Measurements from ENCODE around the gene UBR3. TPM values are rescaled to one million over a fixed set of nuclear protein-coding genes. Genes with fewer than 3 reads are reported as not detected.

The UBR3 gene
- total and polyA plus RNA-seq, 10 donors, result 7.2 to 119 (median 54.3) TPM

DNA sequence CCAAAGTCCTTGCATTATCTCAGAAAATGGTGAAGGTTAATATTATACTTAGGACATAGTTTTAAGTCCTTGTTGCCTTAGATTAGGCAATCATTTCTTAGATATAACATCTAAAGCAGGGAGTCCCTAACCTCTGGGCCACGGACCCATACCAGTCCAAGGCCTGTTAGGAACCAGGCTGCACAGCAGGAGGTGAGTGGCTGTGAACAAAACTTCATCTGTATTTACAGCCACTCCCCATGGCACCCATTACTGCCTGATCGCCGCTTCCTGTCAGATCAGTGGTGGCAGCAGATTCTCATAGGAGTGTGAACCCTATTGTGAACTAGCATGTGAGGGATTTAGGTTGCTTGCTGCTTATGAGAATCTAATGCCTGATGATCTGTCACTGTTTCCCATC is 264.2 kb downstream of the UBR3 start:
- intact Hi-C loops (cut with DNase I; ENCODE audit: low total_unique reads), result no loop called here
- DNase-seq, result no peak

DNA sequence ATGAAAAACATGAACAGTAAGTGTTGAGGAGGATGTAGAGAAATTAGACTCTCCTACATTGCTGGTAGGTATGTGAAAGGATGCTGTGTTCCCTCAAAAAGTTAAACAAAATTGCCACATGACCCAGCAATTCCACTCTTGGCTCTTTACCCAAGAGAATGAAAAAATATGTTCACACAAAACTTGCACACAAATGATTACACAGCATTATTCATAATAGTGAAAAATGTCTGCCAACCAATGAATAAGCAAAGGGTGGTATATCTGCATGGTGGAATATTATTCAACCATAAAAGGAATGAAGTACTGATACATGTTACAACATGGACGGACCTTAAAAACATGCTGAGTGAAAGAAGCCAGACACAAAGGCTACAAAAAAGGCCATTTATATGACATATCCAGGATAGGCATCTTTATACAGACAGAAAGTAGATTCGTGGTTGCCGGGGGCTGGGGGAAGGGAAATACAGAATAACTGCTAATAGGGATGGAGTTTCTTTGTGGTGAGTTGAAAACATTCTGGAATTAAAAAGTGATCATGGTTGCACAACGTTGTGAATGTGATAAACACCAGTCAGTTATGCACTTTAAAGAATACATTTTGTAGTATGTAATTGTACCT is 265.3 kb downstream of the UBR3 start:
- 83 to 94% (median 89%) methylated on average over 4 of the region's 4 CpGs for WGBS, 5 donors
- intact Hi-C loops (cut with DNase I; ENCODE audit: low total_unique reads), result no loop called here
- no peak for DNase-seq
- Histone ChIP-seq H3K36me3 (no peaks in the 10 kb centered on the region), H3K4me3 (no peak overlapping the region), H3K27ac (no peak overlapping the region), H3K4me1 (no peaks in the 10 kb centered on the region), H3K9me3 (peaks cover 0 to 23% (median 12%) of the 10 kb centered on the region in 8 donors), H3K27me3 (replicated peaks in 1 of 7) (no peaks in the 10 kb centered on the region)
- TF ChIP-seq POLR2AphosphoS5 (IDR thresholded peaks at IDR 0.05) (no peak), POLR2A (IDR thresholded peaks at IDR 0.05) (no peak), CTCF (IDR thresholded peaks at IDR 0.05 in 8 of 11, conservative IDR thresholded peaks at IDR 0.05 in 3 of 11) (no peak)

More for the DNA sequence above, 264.2 kb downstream of the UBR3 start:
- TF ChIP-seq POLR2A (IDR thresholded peaks at IDR 0.05) (no peak), POLR2AphosphoS5 (IDR thresholded peaks at IDR 0.05) (peak in 1 of 3 donors; percentile 6), CTCF (IDR thresholded peaks at IDR 0.05 in 8 of 11, conservative IDR thresholded peaks at IDR 0.05 in 3 of 11) (no peak)
- 92 to 99% (median 98%) methylated on average over 3 of the region's 3 CpGs for WGBS, 5 donors
- peaks cover 0 to 20% (median 11%) of the 10 kb centered on the region in 8 donors for H3K9me3 ChIP-seq
- H3K4me3 ChIP-seq, result no peak overlapping the region
- H3K36me3 ChIP-seq, result no peaks in the 10 kb centered on the region
- no peaks in the 10 kb centered on the region for H3K27me3 ChIP-seq (replicated peaks in 1 of 7)
- no peak overlapping the region for H3K27ac ChIP-seq
- H3K4me1 ChIP-seq, result no peaks in the 10 kb centered on the region

DNA sequence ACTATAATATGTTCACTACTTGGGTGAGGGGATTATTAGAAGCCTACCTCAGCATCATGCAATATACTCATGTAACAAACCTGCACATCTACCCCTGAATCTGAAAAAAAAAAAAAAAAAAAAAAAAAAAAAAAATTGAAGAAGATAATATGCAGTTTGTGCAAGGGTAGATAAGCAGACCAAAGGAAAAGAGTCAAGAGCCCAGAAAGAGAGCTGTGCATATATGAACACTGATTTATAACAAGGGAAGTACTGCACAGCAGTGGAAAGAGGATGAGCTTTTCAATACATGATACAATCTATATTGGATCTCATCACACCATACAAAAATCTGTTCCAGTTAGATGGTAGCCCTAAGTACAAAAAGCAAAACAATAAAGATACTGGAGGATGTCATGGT is 268.1 kb downstream of the UBR3 start:
- Histone ChIP-seq H3K9me3 (peaks cover 0 to 26% (median 12%) of the 10 kb centered on the region in 8 donors), H3K4me3 (no peak overlapping the region), H3K27me3 (replicated peaks in 1 of 7) (no peaks in the 10 kb centered on the region), H3K4me1 (no peaks in the 10 kb centered on the region), H3K36me3 (no peaks in the 10 kb centered on the region), H3K27ac (no peak overlapping the region)
- intact Hi-C loops (cut with DNase I; ENCODE audit: low total_unique reads), result no loop called here
- TF ChIP-seq POLR2AphosphoS5 (IDR thresholded peaks at IDR 0.05), result no peak
- TF ChIP-seq POLR2A (IDR thresholded peaks at IDR 0.05), result no peak
- TF ChIP-seq CTCF (IDR thresholded peaks at IDR 0.05 in 8 of 11, conservative IDR thresholded peaks at IDR 0.05 in 3 of 11), result no peak
- no peak for DNase-seq

DNA sequence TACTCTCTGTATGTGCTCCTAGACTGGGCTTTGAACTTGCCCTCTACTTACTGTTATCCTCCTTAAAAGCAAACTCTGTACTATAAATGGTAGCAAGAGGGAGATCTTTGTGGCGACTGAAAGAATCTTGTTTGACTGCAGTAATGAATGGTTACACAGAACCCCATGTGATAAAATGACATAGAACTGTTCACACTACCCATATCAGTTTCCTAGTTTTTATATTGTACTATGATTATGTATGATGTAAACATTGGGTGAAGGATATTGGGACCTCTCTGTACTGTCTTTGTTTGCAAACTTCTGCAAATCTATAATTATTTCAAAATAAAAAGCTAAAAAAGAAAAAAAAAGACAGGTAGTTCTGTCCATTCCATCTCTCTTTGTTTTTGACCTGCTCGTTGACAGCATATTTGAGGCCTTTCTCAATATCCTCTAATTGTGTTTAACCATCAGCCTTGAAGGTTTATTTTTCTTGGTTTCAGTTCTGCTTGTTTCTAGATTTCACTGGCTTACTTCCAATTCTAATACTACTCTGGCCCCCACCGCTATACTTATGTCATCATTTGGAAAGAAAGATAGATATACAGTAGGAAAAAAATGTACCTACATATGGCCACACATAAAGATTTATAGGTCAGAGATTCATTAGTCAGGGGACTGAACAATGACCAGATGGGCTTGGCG is 271.5 kb downstream of the UBR3 start:
- no peaks in the 10 kb centered on the region for H3K27me3 ChIP-seq (replicated peaks in 1 of 7)
- peaks cover 0 to 15% (median 0%) of the 10 kb centered on the region in 8 donors for H3K9me3 ChIP-seq
- TF ChIP-seq POLR2AphosphoS5 (IDR thresholded peaks at IDR 0.05) (no peak), CTCF (IDR thresholded peaks at IDR 0.05 in 8 of 11, conservative IDR thresholded peaks at IDR 0.05 in 3 of 11) (no peak), POLR2A (IDR thresholded peaks at IDR 0.05) (no peak)
- no peak overlapping the region for H3K27ac ChIP-seq
- H3K36me3 ChIP-seq, result no peaks in the 10 kb centered on the region
- 72 to 82% (median 80%) methylated on average over 4 of the region's 4 CpGs for WGBS, 5 donors
- intact Hi-C loops (cut with DNase I; ENCODE audit: low total_unique reads), result no loop called here
- H3K4me3 ChIP-seq, result no peak overlapping the region
- H3K4me1 ChIP-seq, result no peaks in the 10 kb centered on the region
- DNase-seq, result no peak
